Thymus (tissue), 11 donors: ENCODE data around the gene PBOV1. TPM values are rescaled to one million over a fixed set of nuclear protein-coding genes. Genes with fewer than 3 reads are reported as not detected.
"Not testable (repeated sequence)": the region's sequence is repeated elsewhere in the genome, so short reads cannot be mapped to it uniquely, and the experiment has no call there.

Source experiments
- DNase-seq, 9 donors: peaks; one replicate each; pipeline ENCODE4 v3.0.0-alpha.2; 2013; ENCODE audit warnings: low spot score in 9 of 9, low read depth in 6 of 9, missing footprints in 1 of 9
- H3K27ac ChIP-seq, 2 donors: one replicate each; pipeline ENCODE4 v1.5.1; 2013; ENCODE audit warnings: control low read depth in 1 of 2, low read depth in 1 of 2, low read length in 1 of 2, mild to moderate bottlenecking in 1 of 2, moderate library complexity in 1 of 2
- H3K27me3 ChIP-seq, 2 donors: one replicate each; pipeline ENCODE4 v1.5.1; 2013; ENCODE audit warnings: low read length in 1 of 2; ENCODE audit not compliant: control insufficient read depth in 2 of 2, insufficient read depth in 1 of 2
- H3K36me3 ChIP-seq, 2 donors: one replicate each; pipeline ENCODE4 v1.5.1; 2013; ENCODE audit warnings: low read length in 1 of 2, mild to moderate bottlenecking in 1 of 2, moderate library complexity in 1 of 2; ENCODE audit not compliant: control insufficient read depth in 2 of 2, insufficient read depth in 2 of 2
- H3K4me1 ChIP-seq, 2 donors: one replicate each; pipeline ENCODE4 v1.5.1; 2013; ENCODE audit warnings: low read length in 2 of 2; ENCODE audit not compliant: control insufficient read depth in 2 of 2, insufficient read depth in 2 of 2
- H3K4me3 ChIP-seq, 2 donors: one replicate each; pipeline ENCODE4 v1.5.1; 2013; ENCODE audit warnings: low read length in 2 of 2, control low read depth in 1 of 2, mild to moderate bottlenecking in 1 of 2
- H3K9me3 ChIP-seq, 2 donors: one replicate each; pipeline ENCODE4 v1.5.1; 2013; ENCODE audit warnings: low read length in 1 of 2, mild to moderate bottlenecking in 1 of 2; ENCODE audit not compliant: control insufficient read depth in 2 of 2, insufficient read depth in 1 of 2
- WGBS: extraction: QIAGEN DNeasy Blood & Tissue Kit; methylation state at CpG from one replicate; pipeline ENCODE4 v1.1.7; 2013; 5-methylcytosine and 5-hydroxymethylcytosine counted together
- polyA plus RNA-seq: library from polyadenylated mRNA; stranded (reverse); fragments of 200-250 nt; gene quantifications from one replicate; pipeline ENCODE4 v1.2.3, GENCODE V29; 2013
- total RNA-seq: library from RNA; stranded (reverse); fragments of 120-200 nt; gene quantifications from one replicate; pipeline ENCODE4 v1.2.4, GENCODE V29; 2013
- donor health status: healthy.

The PBOV1 gene
- total and polyA plus RNA-seq, 2 donors: not detected

DNA sequence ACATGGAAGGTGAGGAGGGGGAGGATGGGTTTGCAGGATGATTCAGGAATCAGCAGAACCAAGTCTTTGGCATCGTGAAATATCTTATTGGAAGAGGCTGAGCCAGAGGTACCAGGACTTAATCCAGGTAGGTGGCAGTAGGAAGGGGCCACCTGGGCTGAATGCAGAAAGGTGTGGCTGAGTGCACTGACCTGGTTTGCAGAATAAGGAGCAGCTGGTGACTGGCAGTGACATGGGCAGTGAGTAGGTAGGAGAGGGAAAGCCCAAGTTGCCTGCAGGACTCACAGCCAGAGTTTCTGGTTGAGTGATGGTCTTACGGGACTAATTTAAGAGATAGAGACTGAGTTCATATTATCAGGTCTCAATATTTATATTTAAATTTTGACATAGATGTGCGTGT lies 1.1 kb upstream of the PBOV1 start:
- 94% methylated on average over 3 of the region's 3 CpGs for WGBS
- H3K4me3 ChIP-seq: no peak overlapping the region

DNA sequence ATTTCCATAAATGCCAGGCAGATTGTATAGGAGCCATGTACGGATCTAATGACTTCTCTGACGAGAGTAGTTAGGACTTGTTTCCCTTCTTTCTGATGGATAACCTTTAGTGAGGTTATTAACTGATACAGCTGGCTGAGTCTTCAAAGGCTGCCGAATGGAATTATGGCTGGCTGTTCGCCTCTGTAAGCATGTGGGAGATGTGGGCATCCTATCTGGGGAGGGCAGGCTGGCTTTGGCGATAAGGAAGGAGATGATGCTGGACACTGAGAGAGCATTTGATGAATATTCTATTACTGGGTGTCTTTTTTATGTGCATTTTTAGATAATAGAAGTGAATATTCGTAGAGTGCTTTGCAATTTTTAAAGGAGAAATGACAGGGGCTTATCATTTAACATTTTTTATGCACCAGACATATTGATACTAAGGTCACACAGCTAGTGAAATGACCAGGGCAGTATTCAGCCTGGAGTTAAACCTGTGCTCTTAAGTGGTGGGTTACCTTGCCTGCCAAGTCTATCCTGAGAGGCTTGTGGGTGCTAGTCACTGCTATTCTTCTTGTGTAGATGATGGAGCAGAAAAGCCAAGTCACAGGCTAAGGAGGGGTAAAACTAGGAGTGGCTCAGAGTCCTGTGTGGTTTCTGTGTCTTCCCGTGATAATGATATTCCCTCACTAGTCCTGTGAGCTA lies 3.1 kb downstream of the PBOV1 start:
- no peak overlapping the region for H3K27ac ChIP-seq
- DNase-seq: no peak
- H3K4me1 ChIP-seq: no peaks in the 10 kb centered on the region
- no peaks in the 10 kb centered on the region for H3K36me3 ChIP-seq
- WGBS: 93% methylated on average over 7 of the region's 7 CpGs
- no peak overlapping the region for H3K4me3 ChIP-seq
- H3K27me3 ChIP-seq: no peaks in the 10 kb centered on the region
- H3K9me3 ChIP-seq: no peaks in the 10 kb centered on the region

More for the DNA sequence above, 1.1 kb upstream of the PBOV1 start:
- DNase-seq: no peak
- no peaks in the 10 kb centered on the region for H3K27me3 ChIP-seq
- no peak overlapping the region for H3K27ac ChIP-seq
- no peaks in the 10 kb centered on the region for H3K4me1 ChIP-seq
- H3K36me3 ChIP-seq: no peaks in the 10 kb centered on the region
- H3K9me3 ChIP-seq: no peaks in the 10 kb centered on the region

DNA sequence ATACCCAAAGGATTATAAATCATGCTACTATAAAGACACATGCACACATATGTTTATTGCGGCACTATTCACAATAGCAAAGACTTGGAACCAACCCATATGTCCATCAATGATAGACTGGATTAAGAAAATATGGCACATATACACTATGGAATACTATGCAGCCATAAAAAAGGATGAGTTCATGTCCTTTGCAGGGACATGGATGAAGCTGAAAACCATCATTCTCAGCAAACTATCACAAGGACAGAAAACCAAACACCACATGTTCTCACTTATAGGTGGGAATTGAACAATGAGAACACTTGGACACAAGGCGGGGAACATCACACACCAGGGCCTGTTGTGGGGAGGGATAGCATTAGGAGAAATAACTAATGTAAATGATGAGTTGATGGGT lies 5.8 kb downstream of the PBOV1 start:
- H3K4me3 ChIP-seq, H3K27ac ChIP-seq, DNase-seq, H3K9me3 ChIP-seq, H3K36me3 ChIP-seq, H3K27me3 ChIP-seq, H3K4me1 ChIP-seq: not testable (repeated sequence)
- WGBS: 96% methylated on average over 2 of the region's 2 CpGs

DNA sequence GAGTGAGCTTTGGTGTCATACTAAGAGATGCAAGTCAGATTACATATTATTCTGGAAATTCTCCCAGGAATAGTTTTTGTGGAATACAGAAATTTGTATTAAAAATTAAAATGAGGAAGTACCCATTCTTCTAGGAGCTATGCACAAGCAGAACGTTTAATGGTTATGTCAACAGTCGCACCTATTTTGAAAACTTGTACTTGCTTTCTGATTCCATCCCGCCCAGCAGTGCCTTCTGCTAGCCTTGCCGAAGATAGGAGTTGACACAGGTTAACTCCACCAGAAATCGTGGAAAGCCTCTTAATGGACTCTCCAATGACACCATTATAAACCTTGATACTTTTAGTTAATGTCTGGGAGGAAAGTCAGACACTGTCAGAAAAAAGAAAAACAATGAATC lies 6.7 kb downstream of the PBOV1 start:
- DNase-seq: no peak
- Histone ChIP-seq H3K27ac (no peak overlapping the region), H3K4me3 (no peak overlapping the region), H3K27me3 (no peaks in the 10 kb centered on the region), H3K36me3 (no peaks in the 10 kb centered on the region), H3K4me1 (no peaks in the 10 kb centered on the region), H3K9me3 (no peaks in the 10 kb centered on the region)
- WGBS: 74% methylated on average over 5 of the region's 5 CpGs

DNA sequence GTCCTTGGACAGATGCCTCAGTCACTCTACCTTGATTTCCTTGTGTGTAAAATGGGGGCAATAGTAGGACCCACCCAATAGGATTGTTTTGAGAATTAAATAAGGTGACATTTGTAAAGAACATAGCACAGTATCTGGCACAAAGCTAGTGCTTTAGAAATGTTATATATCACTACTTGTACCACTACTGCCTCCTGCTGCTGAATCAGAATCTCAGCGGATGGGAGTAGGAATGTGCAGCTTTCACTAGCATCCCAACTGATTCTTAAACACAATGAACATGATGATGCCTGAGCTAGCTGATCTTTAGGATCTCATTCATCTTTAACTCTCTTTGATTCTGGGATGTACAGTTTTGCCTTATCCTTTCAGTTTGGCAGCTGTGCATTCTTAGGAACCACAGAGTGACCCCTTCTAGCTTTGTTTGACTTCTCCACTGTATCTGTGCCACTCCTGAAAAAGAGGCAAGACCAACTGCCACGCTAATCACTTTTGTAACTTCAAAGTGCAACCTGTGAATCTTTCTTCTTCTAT lies 7.2 kb downstream of the PBOV1 start:
- H3K9me3 ChIP-seq: no peaks in the 10 kb centered on the region
- H3K36me3 ChIP-seq: no peaks in the 10 kb centered on the region
- DNase-seq: no peak
- H3K27ac ChIP-seq: no peak overlapping the region
- H3K4me1 ChIP-seq: no peaks in the 10 kb centered on the region
- H3K4me3 ChIP-seq: no peak overlapping the region
- 95% methylated on average over 2 of the region's 2 CpGs for WGBS
- H3K27me3 ChIP-seq: no peaks in the 10 kb centered on the region

DNA sequence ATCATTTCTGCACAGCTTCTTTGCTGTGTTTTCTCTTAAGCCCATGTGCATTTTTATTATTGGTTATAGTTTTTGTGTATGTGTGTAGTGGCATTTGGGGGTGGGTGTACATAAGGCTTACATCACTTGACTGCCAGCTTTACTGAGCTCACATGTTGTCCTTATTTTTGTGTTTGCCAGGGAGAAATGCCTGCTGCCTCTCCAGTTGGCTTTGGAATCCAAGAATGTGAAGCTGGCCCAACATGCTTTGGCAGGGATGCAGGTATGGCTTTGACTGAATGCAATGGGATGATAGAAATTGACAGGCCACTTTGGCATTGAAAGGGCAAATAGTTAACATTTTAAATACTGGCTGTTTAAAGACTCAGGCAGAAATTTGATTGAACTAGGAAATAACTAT lies 11.4 kb downstream of the PBOV1 start:
- Histone ChIP-seq H3K27ac (no peak overlapping the region), H3K4me3 (no peak overlapping the region), H3K36me3 (no peaks in the 10 kb centered on the region), H3K27me3 (no peaks in the 10 kb centered on the region), H3K4me1 (no peaks in the 10 kb centered on the region), H3K9me3 (no peaks in the 10 kb centered on the region)
- no peak for DNase-seq

DNA sequence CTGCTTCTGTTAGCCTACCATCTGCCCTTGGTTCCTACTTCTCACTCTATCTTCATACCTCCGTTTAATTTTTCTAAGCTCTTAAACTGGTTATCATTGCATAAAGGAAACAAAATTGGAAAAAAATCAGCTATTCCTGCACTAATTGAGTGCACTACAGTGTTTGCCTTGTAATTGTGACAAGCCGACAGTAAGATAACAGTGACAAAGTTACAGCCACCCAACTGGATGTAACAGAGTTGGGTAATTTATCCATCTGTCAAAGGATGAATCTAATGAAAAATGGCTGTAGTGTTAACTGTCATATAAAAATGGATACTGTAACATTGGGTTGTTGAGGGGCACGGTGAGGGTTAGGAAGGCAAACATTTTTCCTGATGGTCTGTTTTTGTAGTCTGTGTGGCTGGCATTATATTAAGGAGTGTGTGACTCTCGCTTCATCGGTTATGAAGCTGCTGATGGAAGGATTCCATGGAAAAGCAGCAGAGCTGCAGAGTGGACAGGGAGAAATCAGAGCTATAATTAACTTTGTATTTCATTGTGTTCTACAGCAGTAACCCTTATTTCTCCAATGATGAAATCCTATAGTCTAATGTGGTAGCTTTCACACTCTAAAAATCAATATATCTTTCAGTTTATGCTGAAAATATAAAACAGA lies 12.7 kb downstream of the PBOV1 start:
- no peak for DNase-seq
- 95% methylated on average over 5 of the region's 5 CpGs for WGBS
- no peaks in the 10 kb centered on the region for H3K27me3 ChIP-seq
- no peak overlapping the region for H3K4me3 ChIP-seq
- H3K9me3 ChIP-seq: no peaks in the 10 kb centered on the region
- H3K36me3 ChIP-seq: no peaks in the 10 kb centered on the region
- no peaks in the 10 kb centered on the region for H3K4me1 ChIP-seq
- H3K27ac ChIP-seq: no peak overlapping the region

DNA sequence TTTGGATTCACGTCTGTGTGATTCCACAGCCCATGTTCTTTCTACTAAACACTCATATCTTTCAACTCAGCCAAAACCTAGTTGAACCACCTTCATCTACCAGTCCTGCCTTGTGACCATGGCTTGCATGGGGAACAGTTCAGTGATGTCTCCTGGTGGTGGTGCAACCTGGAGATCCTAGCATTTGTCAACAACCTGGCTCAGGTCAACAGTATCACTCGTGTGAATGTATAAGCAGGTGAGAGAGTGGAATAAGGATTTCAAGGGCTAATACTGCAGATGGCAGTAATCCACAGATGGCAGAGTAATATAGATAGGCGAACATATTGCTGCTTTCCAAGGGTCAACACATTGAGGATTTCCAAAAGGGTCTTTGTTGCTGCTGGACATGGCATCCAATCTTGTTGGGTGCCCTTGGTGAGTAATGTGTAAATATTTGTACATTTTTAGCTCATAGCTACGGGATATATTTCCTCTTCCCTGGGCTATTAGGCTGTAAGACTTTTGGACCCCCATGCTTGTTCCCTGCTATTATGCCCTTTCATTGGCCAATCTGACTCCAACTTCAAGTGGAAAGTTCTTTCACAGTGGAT lies 13.4 kb downstream of the PBOV1 start:
- no peak for DNase-seq
- whole genome bisulfite sequencing: 97% methylated on average over 4 of the region's 4 CpGs
- H3K27ac ChIP-seq: no peak overlapping the region

DNA sequence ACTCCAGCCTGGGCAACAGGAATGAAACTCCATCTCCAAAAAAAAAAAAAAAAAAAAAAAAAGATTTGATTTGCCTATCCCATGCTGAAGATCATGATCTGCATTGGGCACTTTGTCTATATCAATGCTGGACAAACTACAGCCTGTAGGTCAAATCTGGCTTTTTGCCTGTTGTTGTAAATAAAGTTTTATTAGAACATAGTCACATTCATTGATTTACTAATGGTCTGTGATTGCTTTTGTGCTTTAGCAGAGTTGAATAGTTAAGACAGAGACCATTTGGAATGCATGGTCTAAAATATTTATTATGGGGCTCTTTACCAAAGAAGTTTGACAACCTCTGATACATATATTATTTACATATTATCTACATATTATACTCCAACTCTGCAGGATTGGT lies 14.0 kb downstream of the PBOV1 start:
- no peak for DNase-seq
- no peaks in the 10 kb centered on the region for H3K27me3 ChIP-seq
- no peaks in the 10 kb centered on the region for H3K4me1 ChIP-seq
- no peak overlapping the region for H3K27ac ChIP-seq
- H3K4me3 ChIP-seq: no peak overlapping the region
- H3K9me3 ChIP-seq: no peaks in the 10 kb centered on the region
- no peaks in the 10 kb centered on the region for H3K36me3 ChIP-seq

More for the DNA sequence above, 13.4 kb downstream of the PBOV1 start:
- no peaks in the 10 kb centered on the region for H3K9me3 ChIP-seq
- no peaks in the 10 kb centered on the region for H3K27me3 ChIP-seq
- H3K4me1 ChIP-seq: no peaks in the 10 kb centered on the region
- no peak overlapping the region for H3K4me3 ChIP-seq
- H3K36me3 ChIP-seq: no peaks in the 10 kb centered on the region
